ENCODE data around the gene ADGRL4.

The ADGRL4 gene

DNA sequence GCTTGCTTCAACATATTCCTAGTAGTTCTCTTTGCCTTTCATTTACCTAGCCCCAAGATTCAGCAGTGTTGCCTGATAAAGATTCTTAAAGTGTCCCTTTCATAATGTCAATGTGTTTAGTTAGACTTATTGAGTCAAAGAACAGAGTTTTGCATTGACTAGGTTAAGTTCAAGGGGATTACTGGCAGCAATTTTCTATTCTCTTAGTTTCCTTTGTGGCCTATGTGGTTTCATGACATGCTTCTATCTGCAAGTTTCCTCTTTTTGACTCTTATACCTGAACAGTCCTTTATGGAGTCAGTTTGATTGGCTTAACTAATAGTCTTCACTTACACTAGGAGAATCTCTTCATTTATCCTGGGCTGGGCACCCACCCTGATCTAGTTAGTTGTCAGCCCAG is 151.3 kb downstream of the ADGRL4 start:
- H3K27ac ChIP-seq (ENCODE audit: low read depth, low read length), result no peak overlapping the region
- no peaks in the 10 kb centered on the region for H3K36me3 ChIP-seq (ENCODE audit: control insufficient read depth in 5 of 5, insufficient read depth in 5 of 5, low read length in 5 of 5)
- H3K4me3 ChIP-seq (ENCODE audit: low read depth in 1 of 5, low read length in 5 of 5), result no peak overlapping the region
- peaks cover 0 to 6% (median 0%) of the 10 kb centered on the region in 5 donors for H3K4me1 ChIP-seq (ENCODE audit: control insufficient read depth in 5 of 5, insufficient read depth in 5 of 5, low read length in 5 of 5)
- H3K27me3 ChIP-seq (ENCODE audit: control insufficient read depth in 5 of 5, insufficient read depth in 4 of 5, low read length in 5 of 5), result no peaks in the 10 kb centered on the region
- H3K9me3 ChIP-seq (ENCODE audit: control insufficient read depth in 5 of 5, low read length in 5 of 5), result peaks cover 0 to 6% (median 0%) of the 10 kb centered on the region in 5 donors
- H3K9ac ChIP-seq (ENCODE audit: low read length in 5 of 5), result no peak overlapping the region

DNA sequence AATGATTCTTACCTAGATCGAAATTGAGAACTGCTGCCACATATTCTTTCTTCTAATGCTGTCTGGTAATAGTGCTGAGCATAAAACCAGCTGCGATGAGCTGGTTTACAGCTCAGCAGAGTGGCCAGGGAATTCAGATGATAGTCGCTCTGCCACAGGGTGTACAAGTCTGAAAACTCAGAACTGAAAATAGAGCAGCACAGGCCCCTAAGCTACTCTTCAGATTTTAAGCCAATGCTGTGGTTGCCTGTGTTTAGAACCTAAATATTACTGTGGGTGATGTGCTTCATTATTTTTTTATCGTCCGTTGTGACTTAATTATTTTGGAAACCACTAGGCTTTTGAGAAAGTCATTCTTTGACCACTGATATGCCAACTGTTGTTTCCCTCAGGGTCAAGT is 152.0 kb downstream of the ADGRL4 start:
- Histone ChIP-seq H3K9ac (ENCODE audit: low read length in 5 of 5) (no peak overlapping the region), H3K27ac (ENCODE audit: low read depth, low read length) (no peak overlapping the region), H3K4me1 (ENCODE audit: control insufficient read depth in 5 of 5, insufficient read depth in 5 of 5, low read length in 5 of 5) (peaks cover 0 to 6% (median 0%) of the 10 kb centered on the region in 5 donors), H3K9me3 (ENCODE audit: control insufficient read depth in 5 of 5, low read length in 5 of 5) (peaks cover 0 to 6% (median 0%) of the 10 kb centered on the region in 5 donors), H3K36me3 (ENCODE audit: control insufficient read depth in 5 of 5, insufficient read depth in 5 of 5, low read length in 5 of 5) (no peaks in the 10 kb centered on the region), H3K27me3 (ENCODE audit: control insufficient read depth in 5 of 5, insufficient read depth in 4 of 5, low read length in 5 of 5) (no peaks in the 10 kb centered on the region), H3K4me3 (ENCODE audit: low read depth in 1 of 5, low read length in 5 of 5) (no peak overlapping the region)

DNA sequence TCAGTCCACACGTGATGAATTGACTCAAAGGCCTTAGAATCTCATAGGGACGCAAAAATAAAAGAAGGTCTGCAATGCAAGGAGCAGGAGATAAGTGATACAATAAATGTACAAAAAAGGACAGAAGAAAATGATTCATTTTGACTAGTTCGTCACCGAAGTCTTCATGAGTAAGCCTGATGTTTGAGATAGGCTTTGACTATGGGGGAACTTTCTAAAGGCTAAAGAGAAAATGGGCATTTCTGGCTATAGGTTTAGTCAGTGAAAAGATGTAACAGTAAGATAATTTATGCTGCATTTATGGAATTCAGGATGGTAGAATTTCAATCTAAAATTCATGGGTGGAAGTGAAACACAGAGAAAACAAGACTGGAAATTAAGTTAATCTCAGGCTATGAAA is 163.0 kb downstream of the ADGRL4 start:
- no peak overlapping the region for H3K9ac ChIP-seq (ENCODE audit: low read length in 5 of 5)
- no peaks in the 10 kb centered on the region for H3K27me3 ChIP-seq (ENCODE audit: control insufficient read depth in 5 of 5, insufficient read depth in 4 of 5, low read length in 5 of 5)
- no peak overlapping the region for H3K4me3 ChIP-seq (ENCODE audit: low read depth in 1 of 5, low read length in 5 of 5)
- no peaks in the 10 kb centered on the region for H3K9me3 ChIP-seq (ENCODE audit: control insufficient read depth in 5 of 5, low read length in 5 of 5)
- H3K27ac ChIP-seq (ENCODE audit: low read depth, low read length), result no peak overlapping the region
- no peaks in the 10 kb centered on the region for H3K36me3 ChIP-seq (ENCODE audit: control insufficient read depth in 5 of 5, insufficient read depth in 5 of 5, low read length in 5 of 5)
- peaks cover 0 to 15% (median 8%) of the 10 kb centered on the region in 5 donors for H3K4me1 ChIP-seq (ENCODE audit: control insufficient read depth in 5 of 5, insufficient read depth in 5 of 5, low read length in 5 of 5)

DNA sequence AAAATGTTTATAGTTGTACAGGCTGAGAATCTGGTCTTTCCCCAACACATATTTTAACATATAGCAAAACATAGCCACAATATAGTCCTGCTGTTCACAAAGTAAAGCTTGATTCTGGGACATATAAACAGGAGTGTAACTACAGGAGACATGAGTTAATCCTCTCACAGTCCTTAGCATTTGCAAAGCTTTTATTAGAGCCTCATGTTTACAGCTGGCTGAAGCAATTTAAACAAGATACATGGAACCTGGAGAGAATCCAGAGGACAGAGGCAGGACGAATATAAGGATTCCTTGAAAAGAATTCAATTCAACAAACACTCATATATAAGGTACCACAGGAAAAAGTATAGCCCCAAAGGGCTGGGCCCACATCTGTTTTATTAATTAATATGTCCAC is 163.4 kb downstream of the ADGRL4 start:
- Histone ChIP-seq H3K9me3 (ENCODE audit: control insufficient read depth in 5 of 5, low read length in 5 of 5) (no peaks in the 10 kb centered on the region), H3K4me1 (ENCODE audit: control insufficient read depth in 5 of 5, insufficient read depth in 5 of 5, low read length in 5 of 5) (peaks cover 0 to 15% (median 8%) of the 10 kb centered on the region in 5 donors), H3K9ac (ENCODE audit: low read length in 5 of 5) (no peak overlapping the region), H3K36me3 (ENCODE audit: control insufficient read depth in 5 of 5, insufficient read depth in 5 of 5, low read length in 5 of 5) (no peaks in the 10 kb centered on the region), H3K27ac (ENCODE audit: low read depth, low read length) (no peak overlapping the region), H3K27me3 (ENCODE audit: control insufficient read depth in 5 of 5, insufficient read depth in 4 of 5, low read length in 5 of 5) (no peaks in the 10 kb centered on the region), H3K4me3 (ENCODE audit: low read depth in 1 of 5, low read length in 5 of 5) (no peak overlapping the region)

DNA sequence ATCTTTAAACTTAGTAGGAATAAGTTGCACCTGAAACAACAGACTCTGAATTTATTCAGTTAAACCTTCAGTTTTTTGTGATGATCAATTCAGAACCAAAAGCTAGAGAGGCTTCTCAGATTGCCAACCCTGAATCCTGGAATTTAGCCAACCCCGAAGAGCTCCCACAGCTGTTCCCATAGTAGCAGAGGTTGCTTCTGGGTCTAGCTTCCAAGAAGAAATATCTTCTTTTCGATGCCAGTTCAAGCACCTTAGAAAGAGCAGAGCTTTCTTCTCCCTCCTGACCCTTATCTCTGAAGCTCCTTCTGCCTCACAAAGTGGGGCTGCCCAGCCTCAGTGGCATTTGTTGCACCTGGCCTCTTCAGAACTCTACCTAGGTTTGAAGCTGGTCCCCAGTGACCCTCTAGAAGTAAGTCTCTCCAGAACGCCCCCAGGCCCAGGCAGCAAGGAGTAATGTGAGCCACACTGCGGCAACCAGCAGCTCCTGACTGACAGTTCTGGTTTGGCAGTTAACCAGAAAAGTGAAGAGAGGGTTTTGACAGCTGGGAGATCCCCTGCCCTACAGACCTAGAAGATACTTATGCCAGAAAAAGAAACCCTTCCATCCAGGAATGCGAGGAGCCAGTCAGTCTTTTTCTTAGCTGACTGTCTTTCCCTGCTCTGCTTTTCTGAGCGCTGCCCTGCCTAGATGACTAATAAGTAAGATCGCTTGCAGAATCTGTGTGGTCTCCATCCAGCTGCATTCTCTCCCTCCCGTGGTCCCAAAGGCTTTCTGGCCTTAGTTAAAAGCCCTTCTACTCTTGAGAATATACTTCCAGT is 165.9 kb downstream of the ADGRL4 start:
- peak overlapping the region in 1 of 5 donors; percentile 12 for H3K9ac ChIP-seq (ENCODE audit: low read length in 5 of 5)

More for the DNA sequence above, 165.9 kb downstream of the ADGRL4 start:
- H3K9me3 ChIP-seq (ENCODE audit: control insufficient read depth in 5 of 5, low read length in 5 of 5), result no peaks in the 10 kb centered on the region
- no peak overlapping the region for H3K27ac ChIP-seq (ENCODE audit: low read depth, low read length)
- H3K4me1 ChIP-seq (ENCODE audit: control insufficient read depth in 5 of 5, insufficient read depth in 5 of 5, low read length in 5 of 5), result peaks cover 0 to 15% (median 8%) of the 10 kb centered on the region in 5 donors
- H3K36me3 ChIP-seq (ENCODE audit: control insufficient read depth in 5 of 5, insufficient read depth in 5 of 5, low read length in 5 of 5), result no peaks in the 10 kb centered on the region
- no peak overlapping the region for H3K4me3 ChIP-seq (ENCODE audit: low read depth in 1 of 5, low read length in 5 of 5)
- H3K27me3 ChIP-seq (ENCODE audit: control insufficient read depth in 5 of 5, insufficient read depth in 4 of 5, low read length in 5 of 5), result no peaks in the 10 kb centered on the region

Data from subcutaneous abdominal adipose tissue (tissue), 5 donors.